B cell (primary cell): ENCODE results near the gene SUSD4. TPM values are rescaled to one million over a fixed set of nuclear protein-coding genes. Genes with fewer than 3 reads are reported as not detected.

Experiments used
- ATAC-seq: fragments of 200-7000 bp; cut with Tn5 transposase; one replicate; pipeline ENCODE4 v1.10.0; 2021; ENCODE audit warnings: low read depth, mild to moderate bottlenecking, moderate number of reproducible peaks, moderate library complexity
- CTCF ChIA-PET: fragments of 350-600 bp; sonication (Branson Sonifier 250); formaldehyde crosslinking; loops from one replicate; lab custom pipeline; 2021; ENCODE audit warnings: antibody characterized with exemption, inconsistent platforms; lab: Charles Lee
- POLR2A ChIA-PET: fragments of 350-600 bp; sonication (Branson Sonifier 250); formaldehyde crosslinking; loops from one replicate; lab custom pipeline; 2021; ENCODE audit warnings: antibody characterized with exemption; lab: Charles Lee
- DNase-seq: peaks from one replicate; pipeline ENCODE4 v3.0.0; 2013
- H2AFZ ChIP-seq: 2 replicates; pipeline ENCODE4 v1.6.1; 2012; ENCODE audit warnings: mild to moderate bottlenecking, low read depth, low read length; ENCODE audit not compliant: insufficient read depth, poor library complexity, severe bottlenecking
- H3K27ac ChIP-seq, 2 donors: 1 replicate in 1 of 2; 2 replicates in 1 of 2; pipeline ENCODE4 v1.5.1; 2012 to 2013; ENCODE audit warnings: low read length in 2 of 2, mild to moderate bottlenecking in 2 of 2, moderate library complexity in 1 of 2
- H3K27me3 ChIP-seq, 4 experiments: fragments of 200-600 bp in 1 of 4; sonication (generic) in 1 of 4; replicated peaks in 1 of 4; 1 replicate in 2 of 4; 2 replicates in 2 of 4; pipeline versions ENCODE4 v1.6.1 to v1.7.0; 2013 to 2016; ENCODE audit warnings: low read length in 3 of 4, mild to moderate bottlenecking in 2 of 4, mixed read lengths in 1 of 4, moderate library complexity in 1 of 4; ENCODE audit not compliant: insufficient read depth in 4 of 4, control insufficient read depth in 3 of 4; ENCODE audit errors: control extremely low read depth in 1 of 4
- H3K36me3 ChIP-seq, 2 experiments: replicated peaks in 1 of 2; 1 replicate in 1 of 2; 2 replicates in 1 of 2; pipeline versions ENCODE4 v1.6.1 to v1.7.1; 2013; ENCODE audit warnings: low read length in 1 of 2; ENCODE audit not compliant: insufficient read depth in 2 of 2, control insufficient read depth in 1 of 2; ENCODE audit errors: control extremely low read depth in 1 of 2, extremely low read depth in 1 of 2
- H3K4me1 ChIP-seq, 2 donors: fragments of 200-600 bp in 1 of 2; sonication (generic) in 1 of 2; 1 replicate in 1 of 2; 2 replicates in 1 of 2; pipeline versions ENCODE4 v1.5.1 to v1.6.1; 2013 to 2017; ENCODE audit warnings: low read length in 2 of 2; ENCODE audit not compliant: control insufficient read depth in 2 of 2, insufficient read depth in 2 of 2
- H3K4me2 ChIP-seq: replicated peaks from 2 replicates; pipeline ENCODE3; 2012; ENCODE audit warnings: mild to moderate bottlenecking, low read depth, low read length; ENCODE audit not compliant: poor library complexity, severe bottlenecking
- H3K4me3 ChIP-seq, 5 experiments: fragments of 200-600 bp in 1 of 5; sonication (generic) in 1 of 5; 1 replicate in 3 of 5; 2 replicates in 2 of 5; pipeline versions ENCODE4 v1.5.1 to v1.7.0; 2011 to 2016; ENCODE audit warnings: low read length in 4 of 5, mild to moderate bottlenecking in 4 of 5, low read depth in 2 of 5, control low read depth in 1 of 5, moderate library complexity in 1 of 5; ENCODE audit not compliant: insufficient read depth in 1 of 5; ENCODE audit errors: control extremely low read depth in 1 of 5, extremely low read depth in 1 of 5
- H3K79me2 ChIP-seq: fragments of 200-600 bp; sonication (generic); one replicate; pipeline ENCODE4 v1.6.0; 2016; ENCODE audit warnings: low read length; ENCODE audit not compliant: control insufficient read depth, insufficient read depth
- H3K9ac ChIP-seq: fragments of 200-600 bp; sonication (generic); 2 replicates; pipeline ENCODE4 v1.6.1; 2017; ENCODE audit warnings: mild to moderate bottlenecking, low read length, moderate library complexity
- H3K9me3 ChIP-seq, 3 donors: one replicate each; pipeline versions ENCODE4 v1.6.1 to v1.7.1; 2013; ENCODE audit warnings: low read length in 2 of 3; ENCODE audit not compliant: control insufficient read depth in 2 of 3, insufficient read depth in 1 of 3; ENCODE audit errors: control extremely low read depth in 1 of 3
- H4K20me1 ChIP-seq: 2 replicates; pipeline ENCODE4 v1.6.0; 2012; ENCODE audit warnings: mild to moderate bottlenecking, low read length; ENCODE audit not compliant: insufficient read depth, control insufficient read depth, poor library complexity, severe bottlenecking
- H3K27ac Mint-ChIP-seq: one replicate; pipeline ENCODE4 v1.8.0; 2021; ENCODE audit warnings: mixed read lengths
- H3K27me3 Mint-ChIP-seq: one replicate; pipeline ENCODE4 v1.8.0; 2021; ENCODE audit warnings: mixed read lengths
- H3K4me1 Mint-ChIP-seq: one replicate; pipeline ENCODE4 v1.8.0; 2021; ENCODE audit warnings: mixed read lengths
- H3K4me3 Mint-ChIP-seq: one replicate; pipeline ENCODE4 v1.8.0; 2021; ENCODE audit warnings: mixed read lengths
- H3K9me3 Mint-ChIP-seq: one replicate; pipeline ENCODE4 v1.8.0; 2022; ENCODE audit warnings: mixed read lengths; ENCODE audit not compliant: insufficient read depth
- CTCF ChIP-seq: fragments of 200-600 bp; IDR thresholded peaks from one replicate; pipeline ENCODE4 v1.8.0; 2022; ENCODE audit warnings: antibody characterized with exemption, mild to moderate bottlenecking
- EZH2 ChIP-seq: IDR thresholded peaks from 2 replicates; pipeline ENCODE4 v1.6.1; 2012; ENCODE audit warnings: borderline replicate concordance, low read depth, mild to moderate bottlenecking, moderate library complexity, low read length; ENCODE audit not compliant: insufficient read depth, poor library complexity, severe bottlenecking
- WGBS: methylation state at CpG from one replicate; pipeline ENCODE4 v1.1.5; 2013; ENCODE audit warnings: missing lambda C conversion rate; ENCODE audit not compliant: insufficient coverage; 5-methylcytosine and 5-hydroxymethylcytosine counted together
- intact Hi-C: fragments of 100-400 bp; cut with micrococcal nuclease; formaldehyde crosslinking; loops from one replicate; pipeline ENCODE4 v1.10.0; 2022
- polyA plus RNA-seq: library from polyadenylated mRNA; depleted of rRNA; stranded (reverse); fragments of >200 nt; gene quantifications from 2 replicates; pipeline ENCODE4 v1.2.3, GENCODE V29; 2012
- total RNA-seq, 2 donors: library from RNA; stranded (reverse); fragments of 120-200 nt in 1 of 2; gene quantifications; 1 replicate in 1 of 2; 2 replicates in 1 of 2; pipeline versions ENCODE4 v1.2.3 to v1.2.4, GENCODE V29; 2013 to 2022

The SUSD4 gene
- total and polyA plus RNA-seq, 2 donors (not counting 1 experiment from before 2014, with no cell fraction given) = 0.13 TPM; not detected in 1

- Histone ChIP-seq H3K4me2 (no peak overlapping the region), H3K9me3 (no peaks in the 10 kb centered on the region), H3K27me3 (peaks cover 0 to 2% (median 0%) of the 10 kb centered on the region in 4 experiments), H4K20me1 (no peaks in the 10 kb centered on the region), H3K79me2 (no peaks in the 10 kb centered on the region), H3K9ac (no peak overlapping the region), H3K27ac (no peak overlapping the region), H3K4me1 (no peaks in the 10 kb centered on the region), H3K36me3 (no peaks in the 10 kb centered on the region), H3K4me3 (no peak overlapping the region), H2AFZ (no peak overlapping the region)
- Mint-ChIP-seq H3K4me1 (no peaks in the 10 kb centered on the region), H3K27me3 (peaks cover 11% of the 10 kb centered on the region), H3K9me3 (no peaks in the 10 kb centered on the region), H3K27ac (no peak overlapping the region), H3K4me3 (no peak overlapping the region)
- ChIA-PET POLR2A (no interaction called here), CTCF (no interaction called here)
- TF ChIP-seq EZH2 = no peak
- TF ChIP-seq CTCF = no peak
- intact Hi-C loops = no loop called here
- ATAC-seq (no peak), DNase-seq (no peak)
- WGBS = 86% methylated on average over 4 of the region's 7 CpGs
Observed at GRCh38 chr1:223352944-223353343, 11.0 kb downstream of the SUSD4 start.

DNA sequence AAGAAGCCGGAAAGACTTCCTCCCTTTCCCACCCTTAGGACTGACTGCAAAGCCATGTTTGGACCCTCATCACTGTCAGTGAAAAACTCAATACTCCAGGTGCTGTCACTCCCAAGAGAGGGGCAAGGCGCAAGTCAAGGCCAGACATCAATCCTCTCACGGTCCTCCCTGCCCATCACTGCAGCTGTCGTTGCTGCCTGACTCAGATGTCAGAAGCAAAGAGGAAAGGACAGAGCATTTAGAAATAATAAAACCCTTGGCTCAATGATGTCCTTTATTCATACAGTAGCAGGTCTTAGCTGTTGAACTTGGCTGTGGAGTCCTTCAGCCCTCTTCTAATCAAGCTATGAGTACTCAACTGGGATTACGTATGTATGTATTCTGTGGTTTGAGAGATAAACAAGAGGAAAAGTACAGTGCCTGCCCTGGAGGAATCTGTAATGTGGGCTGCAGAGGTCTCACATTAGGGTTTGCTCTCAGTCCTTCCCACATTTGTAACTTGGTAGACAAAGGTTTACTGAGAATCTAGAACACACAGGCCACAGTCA lies 13.5 kb downstream of the SUSD4 start:
- ChIA-PET CTCF (no interaction called here), POLR2A (no interaction called here)
- Mint-ChIP-seq H3K27me3 (peaks cover 9% of the 10 kb centered on the region), H3K9me3 (no peaks in the 10 kb centered on the region), H3K4me1 (no peaks in the 10 kb centered on the region), H3K27ac (no peak overlapping the region), H3K4me3 (no peak overlapping the region)
- no peak overlapping the region for H3K27ac ChIP-seq
- H4K20me1 ChIP-seq = no peaks in the 10 kb centered on the region
- H3K4me3 ChIP-seq = no peak overlapping the region
- peaks cover 0 to 5% (median 0%) of the 10 kb centered on the region in 4 experiments for H3K27me3 ChIP-seq
- H3K4me1 ChIP-seq = no peaks in the 10 kb centered on the region
- ATAC-seq (no peak), DNase-seq (no peak)
- H3K9ac ChIP-seq = no peak overlapping the region
- WGBS = 100% methylated on average over 1 of the region's 5 CpGs
- H3K36me3 ChIP-seq = no peaks in the 10 kb centered on the region
- H2AFZ ChIP-seq = no peak overlapping the region
- H3K9me3 ChIP-seq = no peaks in the 10 kb centered on the region
- H3K4me2 ChIP-seq = no peak overlapping the region
- TF ChIP-seq CTCF (no peak), EZH2 (no peak)
- H3K79me2 ChIP-seq = no peaks in the 10 kb centered on the region
- intact Hi-C loops = no loop called here
